Pancreas (tissue), 10 donors: Measurements from ENCODE around the gene GNA14. TPM values are rescaled to one million over a fixed set of nuclear protein-coding genes. Genes with fewer than 3 reads are reported as not detected.
"Not testable (repeated sequence)": the region's sequence is repeated elsewhere in the genome, so short reads cannot be mapped to it uniquely, and the experiment has no call there.

Experiments used
- ATAC-seq, 4 donors: fragments of 200-7000 bp; cut with Tn5 transposase; one replicate each; pipeline versions ENCODE4 v1.8.0 to v1.9.1; 2020; ENCODE audit warnings: mild to moderate bottlenecking in 4 of 4, moderate library complexity in 4 of 4
- DNase-seq, 6 donors: peaks; one replicate each; pipeline ENCODE4 v3.0.0-alpha.2; 2020
- FAIRE-seq: peaks from 2 replicates; lab custom pipeline; 2012; peaks lifted over from hg19 to GRCh38; lab: Jason Lieb, UNC
- H3K27ac ChIP-seq, 4 donors: fragments of 200-600 bp; sonication (generic); 1 replicate in 3 of 4; 2 replicates in 1 of 4; pipeline versions ENCODE4 v1.5.0 to v1.8.0; 2020
- H3K27me3 ChIP-seq, 4 donors: fragments of 200-600 bp; one replicate each; pipeline ENCODE4 v1.8.0; 2021
- H3K36me3 ChIP-seq, 3 donors: fragments of 200-600 bp; sonication (generic) in 1 of 3; one replicate each; pipeline versions ENCODE4 v1.5.0 to v1.8.0; 2020 to 2021
- H3K4me1 ChIP-seq, 3 donors: fragments of 200-600 bp; one replicate each; pipeline ENCODE4 v1.8.0; 2021
- H3K4me3 ChIP-seq, 4 donors: fragments of 200-600 bp; sonication (generic) in 2 of 4; one replicate each; pipeline versions ENCODE4 v1.5.0 to v1.8.0; 2020 to 2021
- H3K9me3 ChIP-seq, 4 donors: fragments of 200-600 bp; one replicate each; pipeline ENCODE4 v1.8.0; 2021
- WGBS, 2 donors: extraction: QIAGEN DNeasy Blood & Tissue Kit; methylation state at CpG; one replicate each; pipeline ENCODE4 v1.1.7; 2013; 5-methylcytosine and 5-hydroxymethylcytosine counted together
- intact Hi-C, 3 donors: fragments of 100-400 bp; cut with DNase I; formaldehyde crosslinking; loops; one replicate each; pipeline versions ENCODE4 v1.11.1 to v1.14.2; 2022
- polyA plus RNA-seq, 2 donors: library from polyadenylated mRNA; stranded (reverse); fragments of 200-250 nt; gene quantifications; one replicate each; pipeline ENCODE4 v1.2.3, GENCODE V29; 2013
- total RNA-seq, 6 donors: library from RNA; stranded (reverse); fragmentation: NEBNext Ultra II Directional in 4 of 6; extraction: Animal tissue kit (Norgen Biotek cat#: 25700) in 4 of 6; gene quantifications; one replicate each; pipeline versions ENCODE4 v1.2.1 to v1.2.4, GENCODE V29; 2021 to 2023
- TF ChIP-seq, protein P1 (sequence below), 4 donors: fragments of 200-600 bp; sonication (generic) in 3 of 4; IDR thresholded peaks; one replicate each; pipeline versions ENCODE4 v1.5.0 to v1.8.0; 2021; ENCODE audit warnings: antibody characterized with exemption in 4 of 4
- donor health status: healthy with polysubstance abuse.
- donor health status: DM: no; HTN: no; CAD: no; lungs with moderate emphysema.
- donor health status: DM: no; HTN: no; CAD: no.
- donor health status: control.
- donor health status: control.
- donor health status: Bipolar disorder and iron deficiency.
- donor health status: DM: yes; HTN: yes; CAD: no.
- donor health status: DM: no; HTN: no; CAD: no.
- donor health status: DM: no; HTN: no; CAD: no.
- donor health status: DM: yes; HTN: yes; CAD: no.

The GNA14 gene
- total and polyA plus RNA-seq, 8 donors: 0.92 to 2.0 (median 1.5) TPM

DNA sequence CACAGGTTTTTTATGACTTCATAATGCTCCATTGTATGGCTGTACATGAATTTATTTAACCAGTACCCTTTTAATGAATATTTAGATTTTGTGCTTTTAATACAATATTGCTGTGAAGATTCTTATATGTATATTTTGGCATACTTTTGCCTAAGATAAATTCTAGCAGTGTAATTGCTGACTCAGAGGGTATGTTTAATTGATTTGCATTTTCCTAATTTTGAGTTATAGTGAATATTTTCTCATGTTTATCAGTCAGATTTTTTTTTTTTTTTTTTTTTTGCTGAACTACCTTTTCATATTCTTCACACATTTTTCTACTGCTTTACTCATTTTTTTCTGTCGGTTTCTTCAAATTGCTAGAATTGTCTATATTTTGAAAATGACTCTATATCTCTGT, 248.2 kb downstream of the GNA14 start:
- H3K4me3 ChIP-seq: no peak overlapping the region
- H3K36me3 ChIP-seq: no peaks in the 10 kb centered on the region
- TF ChIP-seq, protein P1, sequence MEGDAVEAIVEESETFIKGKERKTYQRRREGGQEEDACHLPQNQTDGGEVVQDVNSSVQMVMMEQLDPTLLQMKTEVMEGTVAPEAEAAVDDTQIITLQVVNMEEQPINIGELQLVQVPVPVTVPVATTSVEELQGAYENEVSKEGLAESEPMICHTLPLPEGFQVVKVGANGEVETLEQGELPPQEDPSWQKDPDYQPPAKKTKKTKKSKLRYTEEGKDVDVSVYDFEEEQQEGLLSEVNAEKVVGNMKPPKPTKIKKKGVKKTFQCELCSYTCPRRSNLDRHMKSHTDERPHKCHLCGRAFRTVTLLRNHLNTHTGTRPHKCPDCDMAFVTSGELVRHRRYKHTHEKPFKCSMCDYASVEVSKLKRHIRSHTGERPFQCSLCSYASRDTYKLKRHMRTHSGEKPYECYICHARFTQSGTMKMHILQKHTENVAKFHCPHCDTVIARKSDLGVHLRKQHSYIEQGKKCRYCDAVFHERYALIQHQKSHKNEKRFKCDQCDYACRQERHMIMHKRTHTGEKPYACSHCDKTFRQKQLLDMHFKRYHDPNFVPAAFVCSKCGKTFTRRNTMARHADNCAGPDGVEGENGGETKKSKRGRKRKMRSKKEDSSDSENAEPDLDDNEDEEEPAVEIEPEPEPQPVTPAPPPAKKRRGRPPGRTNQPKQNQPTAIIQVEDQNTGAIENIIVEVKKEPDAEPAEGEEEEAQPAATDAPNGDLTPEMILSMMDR (IDR thresholded peaks at IDR 0.05): no peak
- intact Hi-C loops: no loop called here
- H3K4me1 ChIP-seq: no peaks in the 10 kb centered on the region
- DNase-seq: no peak
- FAIRE-seq: no peak
- H3K27ac ChIP-seq: no peak overlapping the region
- ATAC-seq: no peak
- 95 to 100% methylated on average over 1 of the region's 1 CpG for WGBS, 2 donors
- no peaks in the 10 kb centered on the region for H3K9me3 ChIP-seq
- H3K27me3 ChIP-seq: no peaks in the 10 kb centered on the region

DNA sequence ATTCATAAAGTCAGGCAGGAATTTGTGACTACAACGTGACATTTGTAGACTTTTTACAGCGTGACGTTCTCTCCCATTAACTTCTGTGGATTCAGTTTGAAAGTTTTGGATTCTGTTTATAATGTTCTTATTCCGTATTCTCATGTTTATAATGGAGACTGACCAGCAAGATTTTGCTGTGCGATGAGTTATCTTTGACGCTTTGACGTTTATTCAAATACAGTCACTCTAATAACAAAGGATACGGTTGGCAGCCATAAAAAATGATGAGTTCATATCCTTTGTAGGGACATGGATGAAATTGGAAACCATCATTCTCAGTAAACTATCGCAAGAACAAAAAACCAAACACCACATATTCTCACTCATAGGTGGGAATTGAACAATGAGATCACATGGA, 249.5 kb downstream of the GNA14 start:
- H3K4me3 ChIP-seq, H3K4me1 ChIP-seq, intact Hi-C loops, H3K27me3 ChIP-seq, DNase-seq, H3K9me3 ChIP-seq, ATAC-seq, H3K36me3 ChIP-seq, H3K27ac ChIP-seq, FAIRE-seq: not testable (repeated sequence)
- 95 to 97% methylated on average over 9 of the region's 9 CpGs for WGBS, 2 donors

DNA sequence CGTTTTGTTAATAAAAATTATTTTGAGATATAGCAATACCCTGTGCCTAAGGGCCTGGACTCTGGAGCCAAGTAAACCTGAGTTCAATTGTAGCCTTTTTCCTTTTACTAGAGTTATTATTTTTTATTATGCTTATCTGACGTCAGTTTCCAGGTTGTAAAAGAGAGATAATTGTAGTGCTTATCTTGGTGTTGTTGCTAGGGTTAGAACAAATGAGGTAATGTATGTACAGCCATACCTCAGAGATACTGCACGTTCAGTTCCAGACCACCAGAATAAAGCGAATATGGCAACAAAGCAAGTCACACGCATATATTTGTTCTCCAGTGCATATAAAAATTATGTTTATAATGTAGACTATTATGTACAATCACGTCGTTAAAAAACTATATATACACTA, 255.8 kb downstream of the GNA14 start:
- no peaks in the 10 kb centered on the region for H3K36me3 ChIP-seq
- DNase-seq (no peak), FAIRE-seq (no peak), ATAC-seq (no peak)
- no peaks in the 10 kb centered on the region for H3K4me1 ChIP-seq
- H3K4me3 ChIP-seq: no peak overlapping the region
- no peaks in the 10 kb centered on the region for H3K27me3 ChIP-seq
- H3K9me3 ChIP-seq: no peaks in the 10 kb centered on the region
- H3K27ac ChIP-seq: no peak overlapping the region
- intact Hi-C loops: no loop called here
- WGBS, 2 donors: 94 to 95% methylated on average over 7 of the region's 7 CpGs
- TF ChIP-seq, protein P1 (IDR thresholded peaks at IDR 0.05): no peak

DNA sequence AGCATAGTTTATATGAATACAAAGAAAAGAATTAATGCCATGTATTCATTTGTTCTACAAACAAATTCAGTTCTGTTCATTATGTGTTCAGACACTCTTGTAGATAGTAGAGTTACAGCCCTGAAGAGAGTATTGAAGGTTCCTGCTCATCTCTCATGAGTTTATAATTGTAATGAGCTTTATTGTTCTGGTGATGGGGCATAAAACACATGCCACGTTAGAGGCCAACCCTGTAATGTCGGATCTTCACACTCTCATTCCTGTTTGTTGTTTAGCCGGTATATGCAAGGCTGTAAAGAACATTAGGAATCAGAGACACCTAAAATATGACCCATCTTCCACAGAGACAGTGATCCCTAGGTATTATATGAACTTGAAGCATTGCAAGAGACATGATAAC, 256.3 kb downstream of the GNA14 start:
- FAIRE-seq (no peak), DNase-seq (no peak), ATAC-seq (no peak)
- TF ChIP-seq, protein P1 (IDR thresholded peaks at IDR 0.05): no peak
- no peaks in the 10 kb centered on the region for H3K27me3 ChIP-seq
- no peaks in the 10 kb centered on the region for H3K36me3 ChIP-seq
- H3K9me3 ChIP-seq: no peaks in the 10 kb centered on the region
- no peak overlapping the region for H3K27ac ChIP-seq
- 97 to 98% methylated on average over 3 of the region's 3 CpGs for WGBS, 2 donors
- intact Hi-C loops: no loop called here
- no peak overlapping the region for H3K4me3 ChIP-seq
- H3K4me1 ChIP-seq: no peaks in the 10 kb centered on the region

DNA sequence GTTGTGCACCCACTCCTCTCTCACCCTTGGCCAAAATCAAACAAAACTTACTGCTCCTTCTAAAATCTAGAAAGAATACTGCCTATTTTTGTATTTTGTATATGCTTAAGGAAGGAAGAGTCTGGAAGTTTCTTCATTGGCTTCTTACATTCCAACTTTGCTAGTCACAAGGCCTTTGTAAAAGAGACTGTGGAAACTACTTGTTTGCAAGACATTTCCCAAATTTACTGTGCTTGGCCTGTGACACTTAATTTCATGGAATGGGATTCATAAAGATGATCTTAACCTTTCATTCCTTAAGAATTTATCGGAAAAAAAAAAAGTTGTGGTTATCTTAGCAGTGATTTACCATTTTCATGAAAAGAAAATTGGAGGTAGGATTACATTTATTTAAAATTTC, 261.9 kb downstream of the GNA14 start:
- ATAC-seq (no peak), FAIRE-seq (no peak), DNase-seq (no peak)
- H3K27me3 ChIP-seq: no peaks in the 10 kb centered on the region
- no peak overlapping the region for H3K27ac ChIP-seq
- no peaks in the 10 kb centered on the region for H3K4me1 ChIP-seq
- H3K4me3 ChIP-seq: no peak overlapping the region
- intact Hi-C loops: no loop called here
- no peaks in the 10 kb centered on the region for H3K36me3 ChIP-seq
- H3K9me3 ChIP-seq: no peaks in the 10 kb centered on the region
- TF ChIP-seq, protein P1 (IDR thresholded peaks at IDR 0.05): no peak
- 26 to 43% methylated on average over 1 of the region's 1 CpG for WGBS, 2 donors

DNA sequence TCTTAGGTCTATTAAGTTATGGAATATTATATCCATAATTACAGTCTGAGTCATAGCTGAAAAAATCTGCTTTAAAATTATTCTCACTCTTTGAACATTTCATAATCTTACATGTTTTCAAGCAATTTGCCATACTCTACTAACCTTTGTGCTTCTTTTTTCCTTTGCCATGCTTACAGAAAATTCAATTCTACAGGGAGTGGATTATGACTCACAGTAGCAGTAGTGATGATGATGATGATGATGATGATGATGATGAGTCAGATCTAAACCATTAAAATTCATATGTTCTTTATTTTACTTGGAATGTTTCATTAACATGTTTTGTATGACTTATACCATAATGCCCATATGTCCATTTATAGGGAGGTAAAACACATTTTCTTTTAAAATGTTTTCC, 263.7 kb downstream of the GNA14 start:
- intact Hi-C loops: no loop called here
- H3K4me1 ChIP-seq: no peaks in the 10 kb centered on the region
- H3K4me3 ChIP-seq: no peak overlapping the region
- H3K27me3 ChIP-seq: no peaks in the 10 kb centered on the region
- no peak for FAIRE-seq
- no peaks in the 10 kb centered on the region for H3K9me3 ChIP-seq
- ATAC-seq: no peak
- no peak for DNase-seq
- TF ChIP-seq, protein P1 (IDR thresholded peaks at IDR 0.05): no peak
- H3K36me3 ChIP-seq: no peaks in the 10 kb centered on the region
- H3K27ac ChIP-seq: no peak overlapping the region
